ENCODE results near the gene TLCD2. TPM values are rescaled to one million over a fixed set of nuclear protein-coding genes. Genes with fewer than 3 reads are reported as not detected.
A peak's percentile ranks its signal among the peaks of the same experiment; 100 is the strongest.

Gene TLCD2
- total and polyA plus RNA-seq, 2 of the 13 experiments (the other 11 are each of a cell fraction or from before 2014, with no cell fraction given): 0.90 to 1.1 TPM

- peak; percentile 87 for TF ChIP-seq MYC (CRISPR knock-in tag; IDR thresholded peaks at IDR 0.05; ENCODE audit: borderline replicate concordance)
- peak; percentile 28; the same call in 1 of the 2 replicates for TF ChIP-seq ZNF160 (CRISPR knock-in tag; IDR thresholded peaks at IDR 0.05)
- TF ChIP-seq NPAS2 (CRISPR knock-in tag; IDR thresholded peaks at IDR 0.05; ENCODE audit: borderline replicate concordance): no peak
- TF ChIP-seq XBP1 (CRISPR knock-in tag; IDR thresholded peaks at IDR 0.05): no peak
- no peak; the same call in none of the 2 replicates for TF ChIP-seq TOPORS (CRISPR knock-in tag; IDR thresholded peaks at IDR 0.05)
- peak; percentile 87 for TF ChIP-seq ZNF235 (CRISPR knock-in tag; IDR thresholded peaks at IDR 0.05; ENCODE audit: borderline replicate concordance)
- TF ChIP-seq ZNF333 (CRISPR knock-in tag; IDR thresholded peaks at IDR 0.05; ENCODE audit: borderline replicate concordance): peak; percentile 82
- peak; percentile 85 for TF ChIP-seq ZNF800 (CRISPR knock-in tag; IDR thresholded peaks at IDR 0.05)
- no peak; the same call in 1 of the 2 replicates for TF ChIP-seq FOSL1 (CRISPR knock-in tag; IDR thresholded peaks at IDR 0.05; ENCODE audit: borderline replicate concordance)
- no peak for TF ChIP-seq ZNF558 (CRISPR knock-in tag; IDR thresholded peaks at IDR 0.05; ENCODE audit: borderline replicate concordance)
- TF ChIP-seq ZNF44 (CRISPR knock-in tag; IDR thresholded peaks at IDR 0.05): no peak; the same call in 1 of the 2 replicates
- TF ChIP-seq REST (IDR thresholded peaks at IDR 0.05; ENCODE audit: borderline replicate concordance in 1 of 2, low read depth in 1 of 2, low read length in 2 of 2): peak in 1 of 2 experiments; percentile 70; a peak in 2 of 4 replicates
- peak; percentile 37; the same call in 1 of the 2 replicates for TF ChIP-seq ZBTB14 (CRISPR knock-in tag; IDR thresholded peaks at IDR 0.05)
- TF ChIP-seq ATAD3A (CRISPR knock-in tag; IDR thresholded peaks at IDR 0.05): no peak
- TF ChIP-seq HNF4A (CRISPR knock-in tag; IDR thresholded peaks at IDR 0.05): peak; percentile 98
- peak; percentile 61 for TF ChIP-seq PRPF4 (IDR thresholded peaks at IDR 0.05; ENCODE audit: low read depth, low read length, poor library complexity, severe bottlenecking)
- TF ChIP-seq NFKB2 (CRISPR knock-in tag; IDR thresholded peaks at IDR 0.05; ENCODE audit: borderline replicate concordance): peak; percentile 27; the same call in 1 of the 2 replicates
- TF ChIP-seq ZNF280D (CRISPR knock-in tag; IDR thresholded peaks at IDR 0.05): peak; percentile 84
Observed at GRCh38 chr17:1736348-1737281, 26.4 kb upstream of the TLCD2 start (continued).

Data from HepG2 (cell line).